GM20431 (cell line): Measurements from ENCODE around the gene RNF26.

Experiments used
- in situ Hi-C: fragments of 300-500 bp; cut with MseI, MboI; formaldehyde crosslinking; loops from one replicate; pipeline ENCODE4 v1.15.0; 2020; ENCODE audit warnings: low sequenced_read_pairs; ENCODE audit not compliant: unreplicated experiment

RNF26 gene

GRCh38 chr11:119315131-119316015, 19.0 kb upstream of the RNF26 start:
- in situ Hi-C loops, result no loop called here

- in situ Hi-C loops, result no loop called here
These were observed 18.2 kb upstream of the RNF26 start for GRCh38 chr11:119316016-119316728.

GRCh38 chr11:119316729-119317591, 17.4 kb upstream of the RNF26 start, which contains the start of gene MCAM:
MCAM (minus strand) TSS chr11:119317130; CDS start chr11:119317101, 29 bp downstream.
- in situ Hi-C loops, result no loop called here

GRCh38 chr11:119317592-119318239, 16.6 kb upstream of the RNF26 start:
- in situ Hi-C loops, result no loop called here

GRCh38 chr11:119318240-119319135, 15.8 kb upstream of the RNF26 start:
- in situ Hi-C loops, result no loop called here

GRCh38 chr11:119319136-119319699, 15.1 kb upstream of the RNF26 start:
- in situ Hi-C loops, result no loop called here

GRCh38 chr11:119319700-119320239, 14.6 kb upstream of the RNF26 start:
- in situ Hi-C loops, result no loop called here

GRCh38 chr11:119320240-119320775, 14.0 kb upstream of the RNF26 start:
- in situ Hi-C loops, result no loop called here

GRCh38 chr11:119320776-119321524, 13.4 kb upstream of the RNF26 start:
- in situ Hi-C loops, result no loop called here

GRCh38 chr11:119322360-119322739, 12.0 kb upstream of the RNF26 start:
- in situ Hi-C loops, result no loop called here

- in situ Hi-C loops, result no loop called here
These were observed 11.3 kb upstream of the RNF26 start for GRCh38 chr11:119322921-119323531.

GRCh38 chr11:119323532-119324033, 10.7 kb upstream of the RNF26 start:
- in situ Hi-C loops, result no loop called here

GRCh38 chr11:119324189-119324588, 10.1 kb upstream of the RNF26 start:
- in situ Hi-C loops, result no loop called here

- in situ Hi-C loops, result no loop called here
These were observed 5.0 kb upstream of the RNF26 start for GRCh38 chr11:119329320-119329719.

GRCh38 chr11:119330237-119330636, 4.1 kb upstream of the RNF26 start:
- in situ Hi-C loops, result no loop called here

GRCh38 chr11:119332111-119332765, 2.1 kb upstream of the RNF26 start:
- in situ Hi-C loops, result no loop called here
